Loucy (cell line): ENCODE measurements around the gene TINCR.
"Not testable (repeated sequence)": the region's sequence is repeated elsewhere in the genome, so short reads cannot be mapped to it uniquely, and the experiment has no call there.

Experiments
- H2AFZ ChIP-seq: fragments of 200-600 bp; sonication (generic); 2 replicates; pipeline ENCODE4 v1.6.0; 2016; ENCODE audit warnings: antibody characterized with exemption, mild to moderate bottlenecking, low read length, moderate library complexity
- H3F3A ChIP-seq: fragments of 200-600 bp; 2 replicates; pipeline ENCODE4 v1.6.0; 2016; ENCODE audit warnings: antibody characterized with exemption, low read depth, mild to moderate bottlenecking
- H3K27me3 ChIP-seq: fragments of 200-600 bp; sonication (generic); 2 replicates; pipeline ENCODE4 v1.6.1; 2014; ENCODE audit warnings: low read length, mild to moderate bottlenecking; ENCODE audit not compliant: insufficient read depth, poor library complexity, severe bottlenecking
- H3K36me3 ChIP-seq: fragments of 200-600 bp; sonication (generic); 2 replicates; pipeline ENCODE4 v1.6.1; 2016; ENCODE audit warnings: low read length; ENCODE audit not compliant: insufficient read depth
- H3K4me1 ChIP-seq: fragments of 200-600 bp; sonication (generic); 2 replicates; pipeline ENCODE4 v1.5.1; 2014; ENCODE audit warnings: low read length, mild to moderate bottlenecking; ENCODE audit not compliant: insufficient read depth, poor library complexity, severe bottlenecking
- H3K4me2 ChIP-seq: fragments of 200-600 bp; sonication (generic); 2 replicates; pipeline ENCODE4 v1.6.0; 2014; ENCODE audit warnings: antibody characterized with exemption, low read length, low read depth, mild to moderate bottlenecking; ENCODE audit not compliant: poor library complexity, severe bottlenecking
- H3K4me3 ChIP-seq: fragments of 200-600 bp; sonication (generic); 2 replicates; pipeline ENCODE4 v1.5.1; 2014; ENCODE audit warnings: low read length, mild to moderate bottlenecking, mixed read lengths; ENCODE audit not compliant: poor library complexity, severe bottlenecking
- H3K79me2 ChIP-seq: fragments of 200-600 bp; sonication (generic); 2 replicates; pipeline ENCODE4 v1.6.1; 2014; ENCODE audit warnings: low read length; ENCODE audit not compliant: insufficient read depth
- H3K9ac ChIP-seq: fragments of 200-600 bp; sonication (generic); 2 replicates; pipeline ENCODE4 v1.6.0; 2014; ENCODE audit warnings: mild to moderate bottlenecking, low read depth, low read length, moderate library complexity; ENCODE audit not compliant: poor library complexity, severe bottlenecking
- H3K9me2 ChIP-seq: fragments of 200-600 bp; sonication (generic); replicated peaks from 2 replicates; pipeline ENCODE4 v1.6.1; 2016; ENCODE audit warnings: low read depth, low read length, mixed read lengths
- H3K9me3 ChIP-seq: fragments of 200-600 bp; sonication (generic); 2 replicates; pipeline ENCODE4 v1.6.1; 2014; ENCODE audit warnings: mild to moderate bottlenecking, antibody characterized with exemption, low read length, low read depth; ENCODE audit not compliant: insufficient read depth
- H4K20me1 ChIP-seq: fragments of 200-600 bp; sonication (generic); 2 replicates; pipeline ENCODE4 v1.6.0; 2014; ENCODE audit warnings: antibody characterized with exemption, low read length, mild to moderate bottlenecking; ENCODE audit not compliant: insufficient read depth, poor library complexity, severe bottlenecking
- CTCF ChIP-seq: fragments of 200-600 bp; sonication (generic); conservative IDR thresholded peaks from 2 replicates; pipeline ENCODE4 v1.5.1; 2014; ENCODE audit warnings: mild to moderate bottlenecking, antibody characterized with exemption, low read length
- EZH2phosphoT487 ChIP-seq: fragments of 200-600 bp; IDR thresholded peaks from 2 replicates; pipeline ENCODE4 v1.6.1; 2018; ENCODE audit warnings: antibody characterized with exemption, mild to moderate bottlenecking, moderate library complexity, borderline replicate concordance

TINCR gene

DNA sequence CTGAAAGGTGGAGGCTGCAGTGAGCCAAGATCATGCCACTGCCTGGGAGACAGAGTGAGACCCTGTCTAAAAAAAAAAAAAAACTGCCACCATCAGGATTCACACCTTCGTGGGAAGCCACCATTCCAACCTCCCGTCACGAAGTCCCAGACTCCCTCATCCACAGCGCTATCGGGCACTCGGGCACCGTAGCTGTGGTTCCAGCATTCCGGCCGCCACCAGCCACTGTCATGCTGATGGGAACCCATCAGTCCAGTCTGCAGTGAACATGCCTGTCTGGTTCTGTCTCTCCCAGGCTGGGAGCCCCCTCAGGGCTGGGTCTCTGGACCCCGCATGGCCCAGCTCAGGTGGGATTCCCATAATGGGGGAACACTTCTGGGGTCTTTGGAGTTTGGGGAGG lies 27.5 kb downstream of the TINCR start:
- Histone ChIP-seq H3F3A (no peaks in the 10 kb centered on the region), H3K79me2 (no peaks in the 10 kb centered on the region), H2AFZ (no peak overlapping the region), H3K4me2 (no peak overlapping the region), H3K4me3 (no peak overlapping the region), H3K9me3 (peaks cover 2% of the 10 kb centered on the region; the same call in 1 of the 2 replicates), H3K36me3 (no peaks in the 10 kb centered on the region), H3K27me3 (no peaks in the 10 kb centered on the region), H3K4me1 (no peaks in the 10 kb centered on the region), H4K20me1 (no peaks in the 10 kb centered on the region), H3K9me2 (no peaks in the 10 kb centered on the region), H3K9ac (no peak overlapping the region)
- TF ChIP-seq CTCF (no peak), EZH2phosphoT487 (no peak)

- Histone ChIP-seq H3K4me3 (no peak overlapping the region), H3K9me3 (peaks cover 9% of the 10 kb centered on the region; the same call in 1 of the 2 replicates), H3K36me3 (no peaks in the 10 kb centered on the region), H3F3A (no peaks in the 10 kb centered on the region), H2AFZ (no peak overlapping the region), H3K9me2 (no peaks in the 10 kb centered on the region), H3K79me2 (no peaks in the 10 kb centered on the region), H3K27me3 (no peaks in the 10 kb centered on the region), H4K20me1 (no peaks in the 10 kb centered on the region), H3K4me1 (no peaks in the 10 kb centered on the region), H3K9ac (no peak overlapping the region), H3K4me2 (no peak overlapping the region)
- no peak for TF ChIP-seq EZH2phosphoT487
- no peak for TF ChIP-seq CTCF
Observed at GRCh38 chr19:5537870-5538269, 29.9 kb downstream of the TINCR start.

GRCh38 chr19:5536982-5537579 lies 30.7 kb downstream of the TINCR start:
- H3K36me3 ChIP-seq, H3K27me3 ChIP-seq, H4K20me1 ChIP-seq, H3K4me3 ChIP-seq, H3K4me1 ChIP-seq, H3K9me2 ChIP-seq, H3K79me2 ChIP-seq, H3K4me2 ChIP-seq, H3K9me3 ChIP-seq, H3F3A ChIP-seq, H2AFZ ChIP-seq, H3K9ac ChIP-seq: not testable (repeated sequence)

DNA sequence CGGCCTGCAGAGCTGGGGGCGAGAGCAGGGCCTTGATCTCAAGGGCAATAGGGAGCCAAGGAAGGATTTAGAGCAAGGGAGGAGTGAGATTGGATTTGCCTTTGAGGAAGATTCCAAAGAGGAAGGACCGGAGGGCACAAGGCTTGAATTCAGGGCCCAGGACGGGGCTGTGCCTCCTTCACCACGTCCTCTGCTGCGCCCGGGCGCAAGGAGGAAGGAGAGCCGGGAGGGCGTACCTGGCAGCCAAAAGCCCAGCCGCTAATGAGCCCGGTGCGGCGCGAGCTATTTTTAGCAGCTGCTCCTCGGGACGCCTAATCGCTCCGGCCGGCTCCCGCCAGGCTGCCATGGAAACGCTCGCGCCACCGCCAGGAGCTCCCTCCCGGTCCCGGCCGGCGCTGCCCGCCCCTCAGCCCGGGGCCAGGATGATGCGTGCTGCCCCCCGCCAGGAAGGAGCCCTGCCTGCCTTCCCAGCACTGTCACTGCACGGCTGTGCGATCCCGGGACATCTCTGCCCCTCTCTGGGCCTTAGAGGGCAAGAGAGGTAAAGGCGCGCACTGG lies 31.3 kb downstream of the TINCR start:
- Histone ChIP-seq H2AFZ (no peak overlapping the region), H3K27me3 (no peaks in the 10 kb centered on the region), H3F3A (no peaks in the 10 kb centered on the region), H3K79me2 (no peaks in the 10 kb centered on the region), H3K36me3 (no peaks in the 10 kb centered on the region), H3K4me3 (no peak overlapping the region), H3K4me2 (no peak overlapping the region), H3K9ac (no peak overlapping the region), H3K4me1 (no peaks in the 10 kb centered on the region), H3K9me2 (no peaks in the 10 kb centered on the region), H4K20me1 (no peaks in the 10 kb centered on the region), H3K9me3 (peaks cover 9% of the 10 kb centered on the region; the same call in 1 of the 2 replicates)
- TF ChIP-seq CTCF (no peak), EZH2phosphoT487 (no peak)
